Endothelial cell of umbilical vein (primary cell): ENCODE measurements around the gene H2AZ2.

ENCODE experiments used
- CTCF ChIP-seq, 2 donors: IDR thresholded peaks; 1 replicate in 1 of 2; 2 replicates in 1 of 2; pipeline ENCODE4 v1.5.1; 2011; ENCODE audit warnings: low read length in 2 of 2, mild to moderate bottlenecking in 2 of 2, moderate library complexity in 2 of 2, control low read depth in 1 of 2, inconsistent platforms in 1 of 2, low read depth in 1 of 2; ENCODE audit not compliant: insufficient read depth in 1 of 2; ENCODE audit errors: extremely low read depth in 1 of 2
- POLR2AphosphoS5 ChIP-seq: IDR thresholded peaks from 2 replicates; pipeline ENCODE4 v1.6.1; 2012; ENCODE audit warnings: low read depth, mild to moderate bottlenecking, control low read depth, low read length, moderate library complexity; ENCODE audit not compliant: insufficient read depth

GRCh38 chr7:44796034-44796503 lies 51.8 kb downstream of the H2AZ2 start:
- TF ChIP-seq CTCF (IDR thresholded peaks at IDR 0.05; ENCODE audit: extremely low read depth in 1 of 2, insufficient read depth in 1 of 2, low read depth in 1 of 2, low read length in 2 of 2) (no peak), POLR2AphosphoS5 (no peak)
